ENCODE data around the gene KPNA2. TPM values are rescaled to one million over a fixed set of nuclear protein-coding genes. Genes with fewer than 3 reads are reported as not detected.

The KPNA2 gene
- total and polyA plus RNA-seq, 2 of the 13 experiments (the other 11 are each of a cell fraction or from before 2014, with no cell fraction given), result 111 to 305 TPM

GRCh38 chr17:67992548-67993152, 42.9 kb upstream of the KPNA2 start (continued):
- 0 out of 2 replicates have a peak, but pooled peaks have one; percentile 48 for TF ChIP-seq ZNF775 (CRISPR knock-in tag; IDR thresholded peaks at IDR 0.05; ENCODE audit: borderline replicate concordance)
- 0 out of 2 replicates have a peak, but pooled peaks have one; percentile 19 for TF ChIP-seq MEIS1 (CRISPR knock-in tag; IDR thresholded peaks at IDR 0.05; ENCODE audit: borderline replicate concordance)
- TF ChIP-seq NR0B2 (CRISPR knock-in tag; IDR thresholded peaks at IDR 0.05), result peak; percentile 2; the same call in 1 of the 2 replicates
- peak; percentile 90; the same call in 1 of the 2 replicates for TF ChIP-seq EED (CRISPR knock-in tag; IDR thresholded peaks at IDR 0.05)
- TF ChIP-seq ZNF580 (CRISPR knock-in tag; IDR thresholded peaks at IDR 0.05; ENCODE audit: borderline replicate concordance, low read depth), result peak; percentile 62; the same call in 1 of the 2 replicates
- no peak for TF ChIP-seq THYN1 (CRISPR knock-in tag; IDR thresholded peaks at IDR 0.05; ENCODE audit: borderline replicate concordance, low read depth)
- peak; percentile 31; the same call in 1 of the 2 replicates for TF ChIP-seq ZNF746 (CRISPR knock-in tag; IDR thresholded peaks at IDR 0.05)
- peak; percentile 50; the same call in 1 of the 2 replicates for TF ChIP-seq ZFP90 (CRISPR knock-in tag; IDR thresholded peaks at IDR 0.05; ENCODE audit: borderline replicate concordance)
- TF ChIP-seq TFE3 (CRISPR knock-in tag; IDR thresholded peaks at IDR 0.05), result no peak
- peak; percentile 22; the same call in 1 of the 2 replicates for TF ChIP-seq ZNF572 (CRISPR knock-in tag; IDR thresholded peaks at IDR 0.05)
- TF ChIP-seq ZSCAN29 (CRISPR knock-in tag; conservative IDR thresholded peaks at IDR 0.05), result peak; percentile 55; the same call in 1 of the 2 replicates
- no peak for TF ChIP-seq U2AF2 (IDR thresholded peaks at IDR 0.05; ENCODE audit: low read depth, low read length)
- no peak for TF ChIP-seq FOXO4 (CRISPR knock-in tag; conservative IDR thresholded peaks at IDR 0.05)
- TF ChIP-seq HOMEZ (CRISPR knock-in tag; IDR thresholded peaks at IDR 0.05; ENCODE audit: low read depth), result 0 out of 2 replicates have a peak, but pooled peaks have one; percentile 22
- no peak for TF ChIP-seq NR3C1 (CRISPR knock-in tag; IDR thresholded peaks at IDR 0.05)
- no peak for TF ChIP-seq ZIK1 (CRISPR knock-in tag; IDR thresholded peaks at IDR 0.05; ENCODE audit: borderline replicate concordance, low read depth)
- TF ChIP-seq ZNF704 (CRISPR knock-in tag; IDR thresholded peaks at IDR 0.05; ENCODE audit: borderline replicate concordance), result peak; percentile 84; the same call in 1 of the 2 replicates
- 0 out of 2 replicates have a peak, but pooled peaks have one; percentile 20 for TF ChIP-seq IRF9 (CRISPR knock-in tag; IDR thresholded peaks at IDR 0.05; ENCODE audit: borderline replicate concordance)
- peak; percentile 75; the same call in 1 of the 2 replicates for TF ChIP-seq HOXA5 (CRISPR knock-in tag; IDR thresholded peaks at IDR 0.05)
- TF ChIP-seq KAT7 (CRISPR knock-in tag; IDR thresholded peaks at IDR 0.05; ENCODE audit: borderline replicate concordance), result peak; percentile 18; the same call in 1 of the 2 replicates
- no peak for TF ChIP-seq ZMAT3 (CRISPR knock-in tag; conservative IDR thresholded peaks at IDR 0.05)

All from HepG2 (cell line).